Type B pancreatic cell (in vitro differentiated cells): ENCODE measurements around the gene ARID1A. TPM values are rescaled to one million over a fixed set of nuclear protein-coding genes. Genes with fewer than 3 reads are reported as not detected.
A peak's percentile ranks its signal among the peaks of the same experiment; 100 is the strongest.
"Not testable (repeated sequence)": the region's sequence is repeated elsewhere in the genome, so short reads cannot be mapped to it uniquely, and the experiment has no call there.

Experiments
- DNase-seq: peaks from one replicate; pipeline ENCODE4 v3.0.0; 2021; ENCODE audit warnings: mixed read lengths; ENCODE audit not compliant: unreplicated experiment; ENCODE audit errors: extremely low spot score
- H3K27ac Mint-ChIP-seq: 2 replicates; pipeline ENCODE4 v1.8.0; 2021; ENCODE audit warnings: mild to moderate bottlenecking, mixed read lengths
- H3K27me3 Mint-ChIP-seq: 2 replicates; pipeline ENCODE4 v1.8.0; 2021; ENCODE audit warnings: mixed read lengths
- H3K36me3 Mint-ChIP-seq: 2 replicates; pipeline ENCODE4 v1.8.0; 2021; ENCODE audit warnings: mixed read lengths
- H3K4me1 Mint-ChIP-seq: one replicate; pipeline ENCODE4 v1.8.0; 2021; ENCODE audit warnings: mixed read lengths; ENCODE audit not compliant: unreplicated experiment
- H3K4me3 Mint-ChIP-seq: 2 replicates; pipeline ENCODE4 v1.8.0; 2021; ENCODE audit warnings: mild to moderate bottlenecking, mixed read lengths
- H3K9me3 Mint-ChIP-seq: 2 replicates; pipeline ENCODE4 v1.8.0; 2021; ENCODE audit warnings: mixed read lengths
- long read RNA-seq: library from polyadenylated mRNA; unstranded; transcript quantifications from one replicate; pipeline ENCODE4 v2.0.0, GENCODE V29; 2020
- total RNA-seq: library from RNA; stranded (reverse); gene quantifications from 2 replicates; pipeline ENCODE4 v1.2.1, GENCODE V29; 2021; ENCODE audit warnings: low replicate concordance
- TF ChIP-seq, protein P1 (sequence below): fragments of 200-600 bp; sonication (generic); conservative IDR thresholded peaks from 2 replicates; pipeline ENCODE4 v1.5.0; 2021; ENCODE audit warnings: antibody characterized with exemption, mild to moderate bottlenecking

Gene ARID1A
- total RNA-seq: 106 and 121 TPM in 2 replicates
- long read RNA-seq, transcript ARID1A-217 (1 exons, 3,046 nt): major isoform, 8 of 18 reads
- long read RNA-seq, partial matches to known transcripts: 6 of 18 reads
- long read RNA-seq, other reads (novel, unspliced or antisense): 4 of 18 reads

DNA sequence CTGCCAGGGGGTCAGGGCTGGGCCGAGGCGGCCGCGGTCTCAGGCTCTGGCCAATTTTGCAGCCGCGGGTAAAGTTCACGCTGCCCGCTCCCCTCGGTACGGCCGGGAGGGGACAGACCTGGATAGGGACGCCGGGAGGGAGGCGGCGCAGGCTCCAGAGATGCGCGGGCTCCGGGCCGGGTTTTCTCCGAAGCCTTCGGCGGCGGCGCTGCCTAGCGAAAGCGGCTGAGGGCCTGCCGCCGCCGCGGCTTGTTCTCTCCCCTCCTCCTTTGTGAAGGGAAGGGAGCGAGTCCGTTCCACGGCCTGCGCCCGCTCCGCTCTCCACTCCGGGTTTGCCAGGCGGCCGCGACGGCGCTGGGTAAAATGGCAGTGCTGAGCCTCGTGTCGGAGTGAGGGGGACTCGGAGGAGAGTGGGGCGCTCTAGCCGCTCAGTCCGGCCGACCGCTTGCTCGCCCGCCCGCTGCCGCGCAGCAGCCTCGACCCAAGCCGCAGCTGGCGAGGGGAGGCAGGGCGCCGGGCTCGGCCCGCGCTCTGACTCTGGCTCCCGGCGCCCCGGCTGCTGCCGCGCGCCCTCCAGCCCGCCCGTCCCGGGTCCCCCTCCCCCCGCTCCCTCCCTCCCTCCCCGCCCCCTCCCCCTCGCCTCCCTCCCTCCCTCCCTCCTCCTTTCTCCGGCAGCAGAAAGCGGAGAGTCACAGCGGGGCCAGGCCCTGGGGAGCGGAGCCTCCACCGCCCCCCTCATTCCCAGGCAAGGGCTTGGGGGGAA lies at the start of gene ARID1A:
TSS of gene ARID1A (plus strand) at position 660 of the 763 bp plus-strand sequence. CDS start 389 bp downstream, outside the sequence.
- TF ChIP-seq, protein P1, sequence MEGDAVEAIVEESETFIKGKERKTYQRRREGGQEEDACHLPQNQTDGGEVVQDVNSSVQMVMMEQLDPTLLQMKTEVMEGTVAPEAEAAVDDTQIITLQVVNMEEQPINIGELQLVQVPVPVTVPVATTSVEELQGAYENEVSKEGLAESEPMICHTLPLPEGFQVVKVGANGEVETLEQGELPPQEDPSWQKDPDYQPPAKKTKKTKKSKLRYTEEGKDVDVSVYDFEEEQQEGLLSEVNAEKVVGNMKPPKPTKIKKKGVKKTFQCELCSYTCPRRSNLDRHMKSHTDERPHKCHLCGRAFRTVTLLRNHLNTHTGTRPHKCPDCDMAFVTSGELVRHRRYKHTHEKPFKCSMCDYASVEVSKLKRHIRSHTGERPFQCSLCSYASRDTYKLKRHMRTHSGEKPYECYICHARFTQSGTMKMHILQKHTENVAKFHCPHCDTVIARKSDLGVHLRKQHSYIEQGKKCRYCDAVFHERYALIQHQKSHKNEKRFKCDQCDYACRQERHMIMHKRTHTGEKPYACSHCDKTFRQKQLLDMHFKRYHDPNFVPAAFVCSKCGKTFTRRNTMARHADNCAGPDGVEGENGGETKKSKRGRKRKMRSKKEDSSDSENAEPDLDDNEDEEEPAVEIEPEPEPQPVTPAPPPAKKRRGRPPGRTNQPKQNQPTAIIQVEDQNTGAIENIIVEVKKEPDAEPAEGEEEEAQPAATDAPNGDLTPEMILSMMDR: no peak
- no peaks in the 10 kb centered on the region for H3K9me3 Mint-ChIP-seq
- H3K27me3 Mint-ChIP-seq: no peaks in the 10 kb centered on the region
- H3K4me1 Mint-ChIP-seq: peaks cover 34% of the 10 kb centered on the region
- no peaks in the 10 kb centered on the region for H3K36me3 Mint-ChIP-seq
- H3K4me3 Mint-ChIP-seq: peak within 1 kb of the TSS; percentile 91
- peak within 1 kb of the TSS; percentile 99 for H3K27ac Mint-ChIP-seq
- peak; percentile 99 for DNase-seq

DNA sequence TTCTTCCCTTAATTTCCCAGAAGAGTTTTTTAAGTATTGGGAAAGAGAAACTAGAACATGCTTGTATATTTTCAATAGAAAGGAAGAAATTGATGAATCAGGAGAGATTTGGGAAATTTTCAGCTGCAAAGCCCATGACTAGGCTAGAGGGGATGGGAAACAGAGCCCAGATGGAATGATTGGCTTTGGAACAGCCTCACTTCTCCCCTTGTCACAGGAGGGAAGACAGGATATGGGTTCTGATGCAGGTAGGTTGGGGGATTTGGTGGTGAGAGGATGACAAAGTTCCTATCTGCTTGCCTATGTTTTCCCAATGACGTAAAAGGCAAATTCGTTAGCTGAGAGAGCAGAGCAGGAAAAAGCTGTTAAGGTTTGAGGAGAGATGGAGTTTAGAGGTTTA lies 31.0 kb upstream of the ARID1A start:
- TF ChIP-seq, protein P1: no peak
- no peaks in the 10 kb centered on the region for H3K36me3 Mint-ChIP-seq
- no peaks in the 10 kb centered on the region for H3K27me3 Mint-ChIP-seq
- peaks cover 5% of the 10 kb centered on the region for H3K9me3 Mint-ChIP-seq
- no peak overlapping the region for H3K27ac Mint-ChIP-seq
- H3K4me1 Mint-ChIP-seq: no peaks in the 10 kb centered on the region
- H3K4me3 Mint-ChIP-seq: no peak overlapping the region
- no peak for DNase-seq

DNA sequence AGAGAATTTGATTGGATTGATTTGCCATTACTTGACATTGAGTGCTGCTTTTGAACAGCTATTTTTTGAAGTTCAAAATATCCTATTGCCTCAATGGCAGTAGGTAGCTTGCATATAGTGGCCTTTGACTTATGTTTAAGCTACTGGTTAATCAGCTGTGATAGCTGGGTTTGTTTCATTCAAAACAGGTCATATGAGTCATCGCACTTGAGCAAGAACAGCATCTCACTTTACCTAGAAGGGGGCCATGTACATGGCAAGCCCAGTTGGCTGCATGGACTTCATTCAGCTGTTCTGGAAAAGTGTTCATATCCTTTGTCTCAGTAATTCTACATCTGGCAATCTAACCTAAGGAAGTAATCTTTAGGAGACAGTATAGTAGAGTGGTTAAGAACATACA lies 29.0 kb upstream of the ARID1A start:
- DNase-seq: no peak
- TF ChIP-seq, protein P1: no peak
- Mint-ChIP-seq H3K9me3 (no peaks in the 10 kb centered on the region), H3K27me3 (no peaks in the 10 kb centered on the region), H3K36me3 (no peaks in the 10 kb centered on the region), H3K27ac (no peak overlapping the region), H3K4me1 (no peaks in the 10 kb centered on the region), H3K4me3 (no peak overlapping the region)

DNA sequence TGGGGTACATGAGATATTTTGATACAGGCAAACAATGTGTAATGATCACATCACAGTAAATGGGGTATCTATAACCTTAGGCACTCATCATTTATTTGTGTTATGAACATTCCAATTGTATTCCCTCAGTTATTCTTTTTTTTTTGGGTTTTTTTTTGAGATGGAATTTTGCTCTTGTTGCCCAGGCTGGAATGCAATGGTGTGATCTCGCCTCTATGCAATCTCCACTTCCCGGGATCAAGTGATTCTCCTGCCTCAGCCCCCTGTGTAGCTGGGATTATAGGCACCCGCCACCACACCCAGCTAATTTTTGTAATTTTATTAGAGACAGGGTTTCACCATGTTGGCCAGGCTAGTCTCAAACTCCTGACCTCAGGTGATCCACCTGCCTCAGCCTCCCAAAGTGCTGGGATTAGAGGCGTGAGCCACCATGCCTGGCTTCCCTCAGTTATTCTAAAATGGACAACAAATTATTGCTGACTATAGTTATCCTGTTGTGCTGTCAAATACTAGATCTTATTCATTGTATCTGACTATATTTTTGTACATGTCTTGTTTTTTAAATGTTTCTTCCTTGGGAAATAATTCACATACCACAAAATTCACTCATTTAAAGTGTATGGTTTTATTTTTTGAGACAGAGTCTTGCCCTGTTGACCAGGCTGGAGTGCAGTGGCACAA lies 27.6 kb upstream of the ARID1A start:
- not testable (repeated sequence) for DNase-seq, H3K27ac Mint-ChIP-seq, H3K36me3 Mint-ChIP-seq, H3K4me1 Mint-ChIP-seq, H3K4me3 Mint-ChIP-seq, H3K9me3 Mint-ChIP-seq, H3K27me3 Mint-ChIP-seq

DNA sequence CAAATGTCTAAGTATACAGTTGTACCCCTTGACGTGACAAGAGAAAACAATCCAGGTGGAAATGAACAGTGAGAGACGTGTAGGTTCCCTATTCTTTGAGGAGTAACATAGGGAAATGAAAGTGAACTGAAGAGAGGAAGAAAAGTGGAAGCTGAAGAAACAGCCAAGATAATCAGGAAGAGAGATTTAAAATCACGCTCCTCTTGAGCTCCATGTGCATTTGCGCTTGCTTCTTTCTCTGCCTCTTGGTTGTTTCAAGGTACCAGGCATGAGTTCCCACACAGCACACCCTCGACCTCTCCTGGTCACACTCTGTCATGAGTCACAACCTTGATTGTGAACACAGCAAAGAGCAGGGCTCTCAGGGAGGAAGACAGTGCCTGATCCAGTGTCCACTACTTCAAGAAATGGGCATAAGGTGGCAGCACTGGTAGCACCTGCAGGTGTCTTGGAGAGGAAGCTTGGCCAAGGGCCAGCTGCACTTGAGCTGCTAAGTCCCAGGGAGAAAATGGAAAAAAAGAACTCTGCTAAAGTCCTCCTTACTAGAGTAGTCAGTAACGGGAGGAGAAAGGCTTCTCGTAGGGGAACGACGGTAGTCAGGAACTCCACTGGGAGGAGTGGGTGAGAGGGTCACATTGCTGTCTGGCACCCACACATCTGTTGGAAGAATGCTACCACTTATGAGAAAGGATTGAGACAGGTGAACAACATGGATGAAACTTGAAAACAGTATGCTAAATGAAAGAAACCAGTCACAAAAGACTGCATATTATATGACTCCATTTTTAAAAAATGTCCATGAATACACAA lies 18.3 kb upstream of the ARID1A start:
- no peak overlapping the region for H3K4me3 Mint-ChIP-seq
- H3K9me3 Mint-ChIP-seq: no peaks in the 10 kb centered on the region
- peak overlapping the region; percentile 22 for H3K27ac Mint-ChIP-seq
- no peak for DNase-seq
- no peaks in the 10 kb centered on the region for H3K36me3 Mint-ChIP-seq
- TF ChIP-seq, protein P1: peak; percentile 49
- no peaks in the 10 kb centered on the region for H3K27me3 Mint-ChIP-seq
- peaks cover 9% of the 10 kb centered on the region for H3K4me1 Mint-ChIP-seq
